Measurements from ENCODE around the gene AFP.
"Not testable (repeated sequence)": the region's sequence is repeated elsewhere in the genome, so short reads cannot be mapped to it uniquely, and the experiment has no call there.

Gene AFP

DNA sequence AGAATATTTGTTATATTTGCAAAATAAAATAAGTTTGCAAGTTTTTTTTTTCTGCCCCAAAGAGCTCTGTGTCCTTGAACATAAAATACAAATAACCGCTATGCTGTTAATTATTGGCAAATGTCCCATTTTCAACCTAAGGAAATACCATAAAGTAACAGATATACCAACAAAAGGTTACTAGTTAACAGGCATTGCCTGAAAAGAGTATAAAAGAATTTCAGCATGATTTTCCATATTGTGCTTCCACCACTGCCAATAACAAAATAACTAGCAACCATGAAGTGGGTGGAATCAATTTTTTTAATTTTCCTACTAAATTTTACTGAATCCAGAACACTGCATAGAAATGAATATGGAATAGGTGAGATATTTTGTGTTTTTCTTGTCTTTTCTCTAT is at the start of gene AFP:
TSS of gene AFP (plus strand) at position 238 of the 400 bp plus-strand sequence. CDS start at position 280, 42 bp downstream.
- Mint-ChIP-seq H3K27ac (no peak within 1 kb of the TSS), H3K9me3 (no peaks in the 10 kb centered on the region), H3K36me3 (ENCODE audit: low read depth) (no peaks in the 10 kb centered on the region), H3K4me3 (no peak within 1 kb of the TSS), H3K27me3 (peaks cover 10% of the 10 kb centered on the region), H3K4me1 (ENCODE audit: low read depth) (no peaks in the 10 kb centered on the region)

DNA sequence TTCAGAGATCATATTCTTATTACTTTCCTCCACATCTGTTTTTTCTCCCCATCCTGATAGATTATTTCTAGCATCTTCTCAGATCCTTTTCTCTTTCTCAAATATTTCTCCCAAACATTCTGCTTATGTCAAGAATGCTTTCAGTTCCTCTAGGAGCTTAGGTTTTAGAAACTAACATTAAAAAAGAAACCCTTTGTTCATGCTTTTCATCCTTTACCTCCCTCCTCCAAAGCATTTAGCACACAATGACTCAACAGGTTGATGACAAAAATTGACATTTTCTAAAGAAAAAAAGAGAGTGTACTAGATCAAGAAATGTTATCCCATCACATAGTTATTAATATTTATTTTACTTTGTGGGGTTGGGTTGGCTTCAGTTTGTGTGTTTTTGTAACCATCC is 48.5 kb upstream of the AFP start:
- Mint-ChIP-seq H3K4me1 (ENCODE audit: low read depth) (no peaks in the 10 kb centered on the region), H3K4me3 (no peak overlapping the region)

GRCh38 chr4:73388887-73389286 is 47.1 kb upstream of the AFP start:
- Mint-ChIP-seq H3K4me3 (no peak overlapping the region), H3K27ac (no peak overlapping the region), H3K36me3 (ENCODE audit: low read depth) (no peaks in the 10 kb centered on the region), H3K9me3 (peaks cover 6% of the 10 kb centered on the region), H3K27me3 (peaks cover 4% of the 10 kb centered on the region), H3K4me1 (ENCODE audit: low read depth) (no peaks in the 10 kb centered on the region)

More for the DNA sequence above, 48.5 kb upstream of the AFP start:
- H3K36me3 Mint-ChIP-seq (ENCODE audit: low read depth): no peaks in the 10 kb centered on the region
- no peak overlapping the region for H3K27ac Mint-ChIP-seq
- peaks cover 4% of the 10 kb centered on the region for H3K27me3 Mint-ChIP-seq
- peaks cover 6% of the 10 kb centered on the region for H3K9me3 Mint-ChIP-seq

DNA sequence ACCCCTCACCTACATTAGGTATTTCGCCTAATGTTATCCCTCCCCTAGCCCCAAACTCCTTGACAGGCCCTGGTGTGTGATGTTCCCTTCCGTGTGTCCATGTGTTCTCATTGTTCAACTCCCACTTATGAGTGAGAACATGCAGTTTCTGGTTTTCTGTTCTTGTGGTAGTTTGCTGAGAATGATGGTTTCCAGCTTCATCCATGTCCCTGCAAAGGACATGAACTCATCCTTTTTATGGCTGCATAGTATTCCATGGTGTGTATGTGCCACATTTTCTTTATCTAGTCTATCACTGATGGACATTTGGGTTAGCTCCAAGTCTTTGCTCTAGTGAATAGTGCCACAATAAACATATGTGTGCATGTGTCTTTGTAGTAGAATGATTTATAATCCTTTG is 46.4 kb upstream of the AFP start:
- H3K9me3 Mint-ChIP-seq; H3K27me3 Mint-ChIP-seq; H3K36me3 Mint-ChIP-seq (ENCODE audit: low read depth); H3K27ac Mint-ChIP-seq; H3K4me1 Mint-ChIP-seq (ENCODE audit: low read depth); H3K4me3 Mint-ChIP-seq: not testable (repeated sequence)

DNA sequence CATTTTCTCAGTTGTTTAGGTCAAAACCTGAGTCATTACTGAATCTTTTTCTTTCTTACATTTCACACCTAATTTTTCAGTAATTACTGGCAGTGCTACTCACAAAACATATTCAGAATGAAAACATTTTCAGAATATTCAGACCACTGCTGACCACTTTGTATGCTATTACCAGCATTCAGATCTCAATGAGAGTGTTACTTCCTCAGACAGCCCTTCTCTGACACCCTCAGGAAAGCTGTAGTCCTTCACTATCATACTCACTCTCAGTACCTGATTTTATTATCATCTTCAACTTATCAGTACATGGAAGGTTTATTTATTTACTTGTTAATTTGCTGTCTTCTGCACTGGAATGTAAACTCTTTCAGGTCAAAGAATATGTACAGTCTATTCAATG is 44.2 kb upstream of the AFP start:
- no peaks in the 10 kb centered on the region for H3K4me1 Mint-ChIP-seq (ENCODE audit: low read depth)
- H3K9me3 Mint-ChIP-seq: no peaks in the 10 kb centered on the region
- no peak overlapping the region for H3K27ac Mint-ChIP-seq
- H3K4me3 Mint-ChIP-seq: no peak overlapping the region
- no peaks in the 10 kb centered on the region for H3K36me3 Mint-ChIP-seq (ENCODE audit: low read depth)
- H3K27me3 Mint-ChIP-seq: peaks cover 7% of the 10 kb centered on the region

DNA sequence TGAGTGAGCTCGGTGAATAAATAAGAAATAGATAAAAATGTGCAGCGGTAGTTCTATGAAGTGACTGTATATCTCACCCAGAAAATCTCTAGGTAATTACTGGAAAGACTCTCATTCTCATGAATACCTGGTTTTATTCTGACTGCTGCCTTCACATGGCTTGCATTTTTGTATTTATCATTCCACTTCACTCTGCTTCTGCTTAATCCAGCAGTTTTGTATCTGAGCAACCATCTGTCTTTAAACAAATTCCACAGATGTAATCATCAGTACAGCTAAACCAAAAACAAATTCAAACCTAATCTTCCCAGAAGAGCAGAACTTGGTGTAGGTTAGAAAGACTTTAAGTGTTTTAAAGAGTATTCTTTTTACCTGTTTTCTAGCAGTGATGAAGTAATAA is 43.1 kb upstream of the AFP start:
- no peaks in the 10 kb centered on the region for H3K36me3 Mint-ChIP-seq (ENCODE audit: low read depth)
- H3K4me1 Mint-ChIP-seq (ENCODE audit: low read depth): no peaks in the 10 kb centered on the region
- H3K4me3 Mint-ChIP-seq: no peak overlapping the region
- H3K9me3 Mint-ChIP-seq: no peaks in the 10 kb centered on the region
- no peak overlapping the region for H3K27ac Mint-ChIP-seq
- peaks cover 3% of the 10 kb centered on the region for H3K27me3 Mint-ChIP-seq

DNA sequence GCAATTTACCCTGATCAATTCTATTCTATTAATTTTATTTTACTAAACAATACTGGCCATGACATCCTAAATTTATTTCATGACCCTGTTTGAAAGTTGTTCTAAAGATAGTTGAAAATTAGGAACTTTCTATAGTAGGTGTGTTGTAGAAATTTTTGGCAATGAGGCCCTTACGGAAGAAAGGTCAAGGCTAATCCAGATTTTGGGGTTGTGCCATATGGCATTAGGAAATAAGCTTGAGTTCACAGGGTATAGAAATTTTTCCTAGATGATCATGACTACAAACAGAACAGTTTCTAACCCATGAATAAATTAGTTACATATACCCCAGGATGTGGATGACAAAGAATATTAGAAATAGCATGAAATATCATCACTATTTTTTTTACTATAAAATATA is 39.7 kb upstream of the AFP start:
- Mint-ChIP-seq H3K27me3 (peaks cover 7% of the 10 kb centered on the region), H3K9me3 (no peaks in the 10 kb centered on the region), H3K4me3 (no peak overlapping the region), H3K27ac (no peak overlapping the region), H3K36me3 (ENCODE audit: low read depth) (no peaks in the 10 kb centered on the region), H3K4me1 (ENCODE audit: low read depth) (no peaks in the 10 kb centered on the region)

GRCh38 chr4:73396993-73397972 is 38.7 kb upstream of the AFP start:
- H3K27me3 Mint-ChIP-seq: peaks cover 7% of the 10 kb centered on the region
- H3K36me3 Mint-ChIP-seq (ENCODE audit: low read depth): no peaks in the 10 kb centered on the region
- no peak overlapping the region for H3K4me3 Mint-ChIP-seq

GRCh38 chr4:73401412-73401811 is 34.6 kb upstream of the AFP start:
- Mint-ChIP-seq H3K27ac (no peak overlapping the region), H3K4me1 (ENCODE audit: low read depth) (no peaks in the 10 kb centered on the region), H3K27me3 (peaks cover 4% of the 10 kb centered on the region), H3K36me3 (ENCODE audit: low read depth) (no peaks in the 10 kb centered on the region), H3K9me3 (no peaks in the 10 kb centered on the region), H3K4me3 (no peak overlapping the region)

More at GRCh38 chr4:73396993-73397972, 38.7 kb upstream of the AFP start:
- Mint-ChIP-seq H3K9me3 (no peaks in the 10 kb centered on the region), H3K27ac (no peak overlapping the region), H3K4me1 (ENCODE audit: low read depth) (no peaks in the 10 kb centered on the region)

GRCh38 chr4:73404042-73404441 is 32.0 kb upstream of the AFP start, which contains the start of gene ALB:
Gene ALB, plus strand, starts transcription at chr4:73404287. Its CDS starts 41 bp downstream, at chr4:73404328.
- Mint-ChIP-seq H3K4me1 (ENCODE audit: low read depth) (no peaks in the 10 kb centered on the region), H3K4me3 (no peak within 1 kb of the TSS), H3K27ac (no peak within 1 kb of the TSS), H3K27me3 (peaks cover 4% of the 10 kb centered on the region), H3K36me3 (ENCODE audit: low read depth) (no peaks in the 10 kb centered on the region), H3K9me3 (no peaks in the 10 kb centered on the region)

- H3K4me3 Mint-ChIP-seq: no peak overlapping the region
- H3K36me3 Mint-ChIP-seq (ENCODE audit: low read depth): no peaks in the 10 kb centered on the region
- H3K4me1 Mint-ChIP-seq (ENCODE audit: low read depth): no peaks in the 10 kb centered on the region
These were observed 31.6 kb upstream of the AFP start for GRCh38 chr4:73404457-73404856.

GRCh38 chr4:73405138-73405537 is 30.9 kb upstream of the AFP start:
- H3K27me3 Mint-ChIP-seq: peaks cover 2% of the 10 kb centered on the region
- H3K4me1 Mint-ChIP-seq (ENCODE audit: low read depth): no peaks in the 10 kb centered on the region
- H3K36me3 Mint-ChIP-seq (ENCODE audit: low read depth): no peaks in the 10 kb centered on the region
- no peak overlapping the region for H3K4me3 Mint-ChIP-seq
- no peak overlapping the region for H3K27ac Mint-ChIP-seq
- H3K9me3 Mint-ChIP-seq: no peaks in the 10 kb centered on the region

More at GRCh38 chr4:73404457-73404856, 31.6 kb upstream of the AFP start:
- Mint-ChIP-seq H3K27ac (no peak overlapping the region), H3K9me3 (no peaks in the 10 kb centered on the region), H3K27me3 (peaks cover 4% of the 10 kb centered on the region)

- H3K9me3 Mint-ChIP-seq: no peaks in the 10 kb centered on the region
- H3K4me1 Mint-ChIP-seq (ENCODE audit: low read depth): no peaks in the 10 kb centered on the region
- no peaks in the 10 kb centered on the region for H3K36me3 Mint-ChIP-seq (ENCODE audit: low read depth)
- H3K27me3 Mint-ChIP-seq: no peaks in the 10 kb centered on the region
- no peak overlapping the region for H3K4me3 Mint-ChIP-seq
- no peak overlapping the region for H3K27ac Mint-ChIP-seq
These were observed 29.5 kb upstream of the AFP start for GRCh38 chr4:73406548-73406875.

GRCh38 chr4:73407227-73407673 is 28.8 kb upstream of the AFP start:
- no peak overlapping the region for H3K27ac Mint-ChIP-seq
- H3K4me3 Mint-ChIP-seq: no peak overlapping the region
- H3K4me1 Mint-ChIP-seq (ENCODE audit: low read depth): no peaks in the 10 kb centered on the region
- no peaks in the 10 kb centered on the region for H3K9me3 Mint-ChIP-seq
- no peaks in the 10 kb centered on the region for H3K27me3 Mint-ChIP-seq
- no peaks in the 10 kb centered on the region for H3K36me3 Mint-ChIP-seq (ENCODE audit: low read depth)

DNA sequence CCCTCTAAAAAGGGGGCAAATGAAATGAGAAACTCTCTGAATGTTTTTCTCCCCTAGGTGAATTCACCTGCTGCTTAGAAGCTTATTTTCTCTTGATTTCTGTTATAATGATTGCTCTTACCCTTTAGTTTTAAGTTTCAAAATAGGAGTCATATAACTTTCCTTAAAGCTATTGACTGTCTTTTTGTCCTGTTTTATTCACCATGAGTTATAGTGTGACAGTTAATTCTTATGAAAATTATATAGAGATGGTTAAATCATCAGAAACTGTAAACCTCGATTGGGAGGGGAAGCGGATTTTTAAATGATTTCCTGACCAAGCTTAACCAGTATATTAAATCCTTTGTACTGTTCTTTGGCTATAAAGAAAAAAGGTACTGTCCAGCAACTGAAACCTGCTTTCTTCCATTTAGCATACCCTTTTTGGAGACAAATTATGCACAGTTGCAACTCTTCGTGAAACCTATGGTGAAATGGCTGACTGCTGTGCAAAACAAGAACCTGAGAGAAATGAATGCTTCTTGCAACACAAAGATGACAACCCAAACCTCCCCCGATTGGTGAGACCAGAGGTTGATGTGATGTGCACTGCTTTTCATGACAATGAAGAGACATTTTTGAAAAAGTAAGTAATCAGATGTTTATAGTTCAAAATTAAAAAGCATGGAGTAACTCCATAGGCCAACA is 27.7 kb upstream of the AFP start:
- no peaks in the 10 kb centered on the region for H3K9me3 Mint-ChIP-seq
- H3K36me3 Mint-ChIP-seq (ENCODE audit: low read depth): no peaks in the 10 kb centered on the region
- no peaks in the 10 kb centered on the region for H3K4me1 Mint-ChIP-seq (ENCODE audit: low read depth)
- no peak overlapping the region for H3K4me3 Mint-ChIP-seq
- H3K27ac Mint-ChIP-seq: no peak overlapping the region
- H3K27me3 Mint-ChIP-seq: no peaks in the 10 kb centered on the region

Measured in stimulated activated naive CD8-positive, alpha-beta T cell treated with anti-CD3 and anti-CD28 coated beads, Interleukin-15, Interleukin-2, amounts not matched to agents 100 ng/mL and 50 ng/mL, for 24 hours (primary cell).